ENCODE results near the gene LAMTOR4. TPM values are rescaled to one million over a fixed set of nuclear protein-coding genes. Genes with fewer than 3 reads are reported as not detected.
"Not testable (repeated sequence)": the region's sequence is repeated elsewhere in the genome, so short reads cannot be mapped to it uniquely, and the experiment has no call there.

LAMTOR4 gene
- total RNA-seq, 2 donors from 2014 or later: 213 to 243 TPM

GRCh38 chr7:100192969-100193368 is 44.3 kb downstream of the LAMTOR4 start:
- Histone ChIP-seq H3K27ac (no peak overlapping the region), H3K27me3 (replicated peaks; ENCODE audit: insufficient read depth) (no peaks in the 10 kb centered on the region), H3K4me3 (no peak overlapping the region), H3K9me3 (no peaks in the 10 kb centered on the region), H3K4me1 (replicated peaks) (no peaks in the 10 kb centered on the region), H3K36me3 (no peaks in the 10 kb centered on the region)
- WGBS: 80% methylated on average over 3 of the region's 3 CpGs
- no peak for DNase-seq (ENCODE audit: low spot score)
- intact Hi-C loops (cut with DNase I): no loop called here
- TF ChIP-seq CTCF (IDR thresholded peaks at IDR 0.05) (no peak), POLR2A (IDR thresholded peaks at IDR 0.05) (no peak), POLR2AphosphoS5 (IDR thresholded peaks at IDR 0.05) (no peak)

GRCh38 chr7:100195222-100195621 is 46.5 kb downstream of the LAMTOR4 start:
- no peak overlapping the region for H3K4me3 ChIP-seq
- H3K36me3 ChIP-seq: no peaks in the 10 kb centered on the region
- H3K27ac ChIP-seq: no peak overlapping the region
- DNase-seq (ENCODE audit: low spot score): no peak
- no peaks in the 10 kb centered on the region for H3K4me1 ChIP-seq (replicated peaks)
- H3K27me3 ChIP-seq (replicated peaks; ENCODE audit: insufficient read depth): no peaks in the 10 kb centered on the region
- no peaks in the 10 kb centered on the region for H3K9me3 ChIP-seq
- TF ChIP-seq POLR2A (IDR thresholded peaks at IDR 0.05) (no peak), POLR2AphosphoS5 (IDR thresholded peaks at IDR 0.05) (no peak), CTCF (IDR thresholded peaks at IDR 0.05) (no peak)
- intact Hi-C loops (cut with DNase I): no loop called here
- WGBS: 83% methylated on average over 2 of the region's 2 CpGs

DNA sequence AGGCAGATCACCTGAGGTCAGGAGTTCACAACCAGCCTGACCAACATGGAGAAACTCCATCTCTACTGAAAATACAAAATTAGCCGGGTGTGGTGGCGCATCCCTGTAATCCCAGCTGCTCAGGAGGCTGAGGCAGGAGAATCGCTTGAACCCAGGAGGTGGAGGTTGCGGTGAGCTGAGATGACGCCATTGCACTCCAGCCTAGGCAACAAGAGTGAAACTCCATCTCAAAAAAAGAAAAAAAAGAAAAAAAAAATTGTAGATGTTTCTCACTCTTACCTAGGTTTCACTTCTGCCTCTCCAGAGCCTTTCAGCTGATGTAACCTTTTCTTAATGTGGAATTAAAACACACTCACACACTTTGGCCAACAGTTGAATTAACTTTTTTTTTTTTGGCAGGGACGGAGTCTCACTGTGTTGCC is 47.2 kb downstream of the LAMTOR4 start:
- H3K9me3 ChIP-seq; H3K4me3 ChIP-seq; DNase-seq (ENCODE audit: low spot score); H3K4me1 ChIP-seq (replicated peaks); intact Hi-C loops (cut with DNase I); H3K36me3 ChIP-seq; H3K27me3 ChIP-seq (replicated peaks; ENCODE audit: insufficient read depth); H3K27ac ChIP-seq: not testable (repeated sequence)
- WGBS: 94% methylated on average over 6 of the region's 6 CpGs

DNA sequence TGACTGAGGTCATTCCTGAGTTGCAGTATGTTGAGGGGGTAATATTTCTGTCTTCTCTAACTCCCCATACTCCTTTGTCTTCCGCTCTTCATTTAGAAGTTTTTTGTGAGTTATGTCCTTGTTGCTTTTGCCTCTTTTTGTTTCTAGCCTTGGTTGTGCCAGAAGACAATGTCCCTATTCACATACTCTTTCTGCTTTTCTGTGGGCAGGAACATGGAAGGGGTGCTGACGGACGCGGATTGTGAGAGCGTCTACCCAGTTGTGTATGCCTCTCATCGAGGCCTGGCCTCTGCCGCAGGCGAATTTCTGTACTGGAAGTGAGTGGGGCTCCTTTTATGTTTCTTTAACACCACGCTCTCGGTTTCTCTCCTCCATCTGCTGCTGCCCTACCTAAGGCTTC is 49.5 kb downstream of the LAMTOR4 start:
- H3K4me1 ChIP-seq (replicated peaks): no peaks in the 10 kb centered on the region
- intact Hi-C loops (cut with DNase I): no loop called here
- no peak overlapping the region for H3K4me3 ChIP-seq
- no peak overlapping the region for H3K27ac ChIP-seq
- no peaks in the 10 kb centered on the region for H3K27me3 ChIP-seq (replicated peaks; ENCODE audit: insufficient read depth)
- TF ChIP-seq CTCF (IDR thresholded peaks at IDR 0.05) (no peak), POLR2A (IDR thresholded peaks at IDR 0.05) (no peak), POLR2AphosphoS5 (IDR thresholded peaks at IDR 0.05) (no peak)
- H3K36me3 ChIP-seq: no peaks in the 10 kb centered on the region
- WGBS: 95% methylated on average over 10 of the region's 10 CpGs
- H3K9me3 ChIP-seq: no peaks in the 10 kb centered on the region
- no peak for DNase-seq (ENCODE audit: low spot score)

DNA sequence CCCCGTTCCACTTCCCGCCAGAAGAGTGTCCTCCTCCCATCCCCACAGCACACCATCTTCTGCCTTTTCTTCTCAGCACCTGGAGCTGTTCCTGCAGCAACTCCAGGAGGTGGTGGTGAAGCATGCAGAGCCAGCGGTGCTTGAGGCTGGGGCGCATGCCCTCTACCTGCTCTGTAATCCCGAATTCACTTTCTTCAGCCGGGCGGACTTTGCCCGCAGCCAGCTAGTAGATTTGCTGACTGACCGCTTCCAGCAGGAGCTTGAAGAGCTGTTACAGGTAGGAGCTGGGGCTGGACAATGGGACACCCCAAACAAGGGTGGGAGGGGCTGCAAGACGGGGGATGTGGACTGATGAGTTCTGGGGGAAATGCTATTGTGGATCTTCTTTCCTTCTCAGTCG is 52.0 kb downstream of the LAMTOR4 start:
- intact Hi-C loops (cut with DNase I): no loop called here
- no peak overlapping the region for H3K4me3 ChIP-seq
- no peaks in the 10 kb centered on the region for H3K9me3 ChIP-seq
- TF ChIP-seq POLR2A (IDR thresholded peaks at IDR 0.05) (no peak), POLR2AphosphoS5 (IDR thresholded peaks at IDR 0.05) (no peak), CTCF (IDR thresholded peaks at IDR 0.05) (no peak)
- 83% methylated on average over 11 of the region's 11 CpGs for WGBS
- H3K27ac ChIP-seq: no peak overlapping the region
- no peaks in the 10 kb centered on the region for H3K4me1 ChIP-seq (replicated peaks)
- no peak for DNase-seq (ENCODE audit: low spot score)
- H3K27me3 ChIP-seq (replicated peaks; ENCODE audit: insufficient read depth): no peaks in the 10 kb centered on the region
- H3K36me3 ChIP-seq: no peaks in the 10 kb centered on the region

Small RNA genes lying within 50 kb of the gene (microRNA-seq; reads per million reads assigned to microRNA genes)
- not detected for gene MIR4658

Other genes with a start within 250 kb of the LAMTOR4 start
- 10 to 100 TPM; 61.0 to 72.8 TPM for gene TRIM4, start 229.4 kb upstream of the LAMTOR4 start, total RNA-seq
- 1 to 10 TPM; 1.2 to 3.2 TPM for gene GJC3, start 219.3 kb upstream of the LAMTOR4 start, total RNA-seq
- 1,000 to 10,000 TPM; 1,167 to 4,716 TPM for gene AZGP1, start 172.9 kb upstream of the LAMTOR4 start, total RNA-seq
- gene ZKSCAN1, start 133.3 kb upstream of the LAMTOR4 start, total RNA-seq: 10 to 100 TPM; 75.8 to 86.5 TPM
- gene ZSCAN21, start 99.1 kb upstream of the LAMTOR4 start, total RNA-seq: 10 to 100 TPM; 24.6 to 38.0 TPM
- 10 to 100 TPM; 20.5 to 21.4 TPM for gene ZNF3, start 67.2 kb upstream of the LAMTOR4 start, total RNA-seq
- 10 to 100 TPM; 50.8 to 78.4 TPM for gene COPS6, start 59.9 kb upstream of the LAMTOR4 start, total RNA-seq
- gene MCM7, start 47.5 kb upstream of the LAMTOR4 start, total RNA-seq: 10 to 100 TPM; 47.5 to 68.7 TPM
- gene AP4M1, start 47.3 kb upstream of the LAMTOR4 start, total RNA-seq: 10 to 100 TPM; 18.0 to 27.2 TPM
- gene TAF6, start 29.6 kb upstream of the LAMTOR4 start, total RNA-seq: 10 to 100 TPM; 68.3 to 79.8 TPM
- 10 to 100 TPM in 1 of 2 donors, 1 to 10 TPM in 1; 1.6 to 16.1 TPM for gene CNPY4, start 29.3 kb upstream of the LAMTOR4 start, total RNA-seq
- gene MBLAC1, start 22.0 kb upstream of the LAMTOR4 start, total RNA-seq: 1 to 10 TPM; 4.4 to 6.1 TPM
- 10 to 100 TPM; 21.2 to 43.4 TPM for gene TRAPPC14, start 9.8 kb downstream of the LAMTOR4 start, total RNA-seq
- 10 to 100 TPM in 1 of 2 donors, 1 to 10 TPM in 1; 4.1 to 10.2 TPM for gene GAL3ST4, start 19.7 kb downstream of the LAMTOR4 start, total RNA-seq
- gene GPC2, start 28.5 kb downstream of the LAMTOR4 start, total RNA-seq: 1 to 10 TPM; 1.7 to 2.8 TPM
- gene STAG3, start 29.0 kb downstream of the LAMTOR4 start, total RNA-seq: 10 to 100 TPM in 1 of 2 donors, 1 to 10 TPM in 1; 1.8 to 37.6 TPM
- gene PVRIG, start 71.0 kb downstream of the LAMTOR4 start, total RNA-seq: not detected
- gene SPDYE3, start 158.8 kb downstream of the LAMTOR4 start, total RNA-seq: under 1 TPM in 1 of 2 donors, not detected in 1; 0.91 TPM
- gene PILRB, start 209.2 kb downstream of the LAMTOR4 start, total RNA-seq: 100 to 1,000 TPM in 1 of 2 donors, 10 to 100 TPM in 1; 72.4 to 120 TPM
- gene PILRA, start 224.6 kb downstream of the LAMTOR4 start, total RNA-seq: 10 to 100 TPM in 1 of 2 donors, 1 to 10 TPM in 1; 4.9 to 11.9 TPM